Measurements from ENCODE around the gene DPYSL3.

- TF ChIP-seq EZH2 (IDR thresholded peaks at IDR 0.05; ENCODE audit: insufficient read depth, poor library complexity, severe bottlenecking) (no peak), EZH2phosphoT487 (IDR thresholded peaks at IDR 0.05; ENCODE audit: insufficient read depth, low read depth) (no peak)
These were observed 160.6 kb downstream of the DPYSL3 start for GRCh38 chr5:147349241-147349640.
